ENCODE results near the gene REN. TPM values are rescaled to one million over a fixed set of nuclear protein-coding genes. Genes with fewer than 3 reads are reported as not detected.

REN gene
- total and polyA plus RNA-seq, 2 of the 8 experiments (the other 6 are each of a cell fraction or from before 2014, with no cell fraction given): 0.05 TPM; not detected in 1

DNA sequence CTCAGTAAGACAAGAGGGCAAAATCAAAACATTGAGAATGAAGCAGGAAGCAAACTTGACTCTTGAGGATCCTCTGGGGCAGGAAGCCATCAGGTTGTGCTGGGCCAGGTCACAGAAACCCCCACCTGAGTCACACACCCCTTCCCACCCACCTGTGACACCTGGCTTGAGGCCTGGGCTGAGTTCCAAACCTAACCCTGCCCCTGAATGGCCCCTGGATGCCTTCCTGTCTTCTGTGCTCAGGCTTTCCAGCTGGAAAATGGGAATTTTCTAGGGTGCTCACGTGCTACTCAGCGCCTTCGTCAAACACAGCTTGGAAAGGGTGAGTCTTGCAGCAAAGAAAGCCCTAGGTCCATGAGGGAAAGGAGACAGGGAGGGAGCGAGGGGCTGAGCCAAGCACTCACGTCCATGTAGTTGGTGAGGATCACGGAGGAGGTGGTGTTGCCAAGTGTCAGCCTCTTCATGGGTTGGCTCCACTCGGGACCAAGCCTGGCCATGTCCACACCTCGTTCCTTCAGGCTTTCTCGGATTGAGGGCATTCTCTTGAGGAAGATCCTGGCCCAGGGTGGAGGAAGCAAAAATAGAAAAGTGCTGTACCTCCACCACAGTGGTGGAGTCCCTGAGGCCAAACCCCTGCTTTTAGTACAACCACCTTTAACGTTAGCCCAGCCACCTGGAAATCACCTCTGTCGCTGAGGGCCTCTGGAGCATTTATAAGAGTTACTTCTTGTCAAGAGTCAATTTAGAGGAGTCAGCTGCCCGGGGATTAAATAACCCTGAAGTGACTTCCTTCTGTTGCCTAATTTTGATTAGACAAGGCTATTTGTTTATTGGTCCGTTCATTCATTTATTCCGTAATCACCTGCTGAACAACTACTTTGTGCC, 4.3 kb downstream of the REN start:
- Histone ChIP-seq H3K9me3 (ENCODE audit: insufficient read depth in 2 of 2, low read depth in 1 of 2, low read length in 1 of 2) (no peaks in the 10 kb centered on the region), H2BK5ac (ENCODE audit: low read depth, low read length) (no peak overlapping the region), H3K14ac (ENCODE audit: insufficient read length) (no peak overlapping the region), H2AFZ (ENCODE audit: low read length) (no peak overlapping the region), H2AK5ac (ENCODE audit: low read depth, low read length) (no peak overlapping the region), H3K4ac (replicated peaks; ENCODE audit: insufficient read length, low read depth, low read length) (no peak overlapping the region), H3K9ac (replicated peaks in 1 of 4; ENCODE audit: extremely low read depth in 1 of 4, low read depth in 3 of 4, low read length in 3 of 4) (no peak overlapping the region), H3K27me3 (replicated peaks in 1 of 4; ENCODE audit: control insufficient read depth in 3 of 4, extremely low read depth in 1 of 4, insufficient read depth in 3 of 4, low read length in 3 of 4) (0 out of 7 replicates have a peak, but pooled peaks cover 0 to 1% (median 0%) of the 10 kb centered on the region in 4 experiments), H3K56ac (replicated peaks; ENCODE audit: insufficient read length, low read depth, low read length) (no peak overlapping the region), H3K4me2 (ENCODE audit: insufficient read depth in 1 of 2, low read depth in 2 of 2, low read length in 2 of 2) (no peak overlapping the region), H3K4me1 (replicated peaks in 1 of 4; ENCODE audit: control insufficient read depth in 3 of 4, insufficient read depth in 4 of 4, low read length in 3 of 4) (no peaks in the 10 kb centered on the region; a peak in 1 of 7 replicates), H2BK120ac (replicated peaks; ENCODE audit: low read depth, low read length) (no peak overlapping the region), H3K23ac (ENCODE audit: insufficient read length) (no peak overlapping the region), H4K20me1 (replicated peaks in 1 of 2; ENCODE audit: control insufficient read depth in 1 of 2, insufficient read depth in 2 of 2, low read length in 2 of 2) (no peaks in the 10 kb centered on the region), H3K4me3 (ENCODE audit: extremely low read depth in 1 of 4, insufficient read depth in 2 of 4, low read depth in 3 of 4, low read length in 4 of 4) (no peak overlapping the region), H3K23me2 (ENCODE audit: low read depth, low read length) (no peaks in the 10 kb centered on the region; the same call in 1 of the 2 replicates), H4K8ac (ENCODE audit: extremely low read depth, insufficient read depth, low read length) (no peak overlapping the region; the same call in 1 of the 2 replicates), H2BK20ac (ENCODE audit: low read length) (no peak overlapping the region), H4K91ac (replicated peaks; ENCODE audit: insufficient read length, low read length) (no peak overlapping the region), H3K27ac (ENCODE audit: low read depth, low read length) (no peak overlapping the region), H3K36me3 (ENCODE audit: control insufficient read depth in 2 of 4, insufficient read depth in 4 of 4, low read length in 3 of 4) (no peaks in the 10 kb centered on the region), H3K79me2 (ENCODE audit: control insufficient read depth in 1 of 2, insufficient read depth in 2 of 2, low read length in 2 of 2) (no peaks in the 10 kb centered on the region), H4K5ac (ENCODE audit: insufficient read length, low read depth, low read length) (no peak overlapping the region), H2BK12ac (ENCODE audit: low read depth, low read length) (no peak overlapping the region; the same call in 1 of the 2 replicates), H3K18ac (ENCODE audit: extremely low read depth, low read length) (no peak overlapping the region), H3K79me1 (ENCODE audit: low read depth, low read length) (no peaks in the 10 kb centered on the region), H2BK15ac (ENCODE audit: low read length) (no peak overlapping the region)
- FAIRE-seq (no peak), DNase-seq (ENCODE audit: low read depth in 1 of 2, low spot score in 2 of 2) (no peak)
- POLR2A ChIA-PET (ENCODE audit: partially characterized antibody): interaction anchor here (1.2 to 1.3 kb wide), 2 partner anchors 30 to 300 kb away, joined by 4 to 5 read pairs; no protein-coding TSS in a partner anchor
- 84% methylated on average over 14 of the region's 14 CpGs; no CpG with 5 or more reads in 1 of the 2 experiments for WGBS, 2 experiments (ENCODE audit: extremely low coverage in 1 of 2, insufficient coverage in 1 of 2, insufficient read length in 1 of 2, insufficient replicate concordance in 2 of 2, low coverage in 1 of 2, low lambda C conversion rate in 2 of 2, missing lambda C conversion rate in 1 of 2)
- CTCF ChIA-PET (ENCODE audit: partially characterized antibody): interaction anchor here (0.8 to 18.7 kb wide), 49 partner anchors 9 to 404 kb away, joined by 3 to 360 read pairs (median 6); partner anchors contain the start of genes ETNK2, GOLT1A, KISS1 and PLEKHA6
- no peak for TF ChIP-seq JUN (IDR thresholded peaks at IDR 0.05; ENCODE audit: low read depth, low read length)
- TF ChIP-seq TCF12 (IDR thresholded peaks at IDR 0.05; ENCODE audit: low read depth, low read length): no peak
- TF ChIP-seq FOSL1 (IDR thresholded peaks at IDR 0.05; ENCODE audit: insufficient read depth, low read depth, low read length): no peak
- TF ChIP-seq KDM4A (IDR thresholded peaks at IDR 0.05; ENCODE audit: low read depth, low read length, severe bottlenecking): no peak
